ENCODE data around the gene TTC3. TPM values are rescaled to one million over a fixed set of nuclear protein-coding genes. Genes with fewer than 3 reads are reported as not detected.
A peak's percentile ranks its signal among the peaks of the same experiment; 100 is the strongest.
"Not testable (repeated sequence)": the region's sequence is repeated elsewhere in the genome, so short reads cannot be mapped to it uniquely, and the experiment has no call there.

The TTC3 gene
- total RNA-seq, 2 donors from 2014 or later: 104 to 105 TPM

DNA sequence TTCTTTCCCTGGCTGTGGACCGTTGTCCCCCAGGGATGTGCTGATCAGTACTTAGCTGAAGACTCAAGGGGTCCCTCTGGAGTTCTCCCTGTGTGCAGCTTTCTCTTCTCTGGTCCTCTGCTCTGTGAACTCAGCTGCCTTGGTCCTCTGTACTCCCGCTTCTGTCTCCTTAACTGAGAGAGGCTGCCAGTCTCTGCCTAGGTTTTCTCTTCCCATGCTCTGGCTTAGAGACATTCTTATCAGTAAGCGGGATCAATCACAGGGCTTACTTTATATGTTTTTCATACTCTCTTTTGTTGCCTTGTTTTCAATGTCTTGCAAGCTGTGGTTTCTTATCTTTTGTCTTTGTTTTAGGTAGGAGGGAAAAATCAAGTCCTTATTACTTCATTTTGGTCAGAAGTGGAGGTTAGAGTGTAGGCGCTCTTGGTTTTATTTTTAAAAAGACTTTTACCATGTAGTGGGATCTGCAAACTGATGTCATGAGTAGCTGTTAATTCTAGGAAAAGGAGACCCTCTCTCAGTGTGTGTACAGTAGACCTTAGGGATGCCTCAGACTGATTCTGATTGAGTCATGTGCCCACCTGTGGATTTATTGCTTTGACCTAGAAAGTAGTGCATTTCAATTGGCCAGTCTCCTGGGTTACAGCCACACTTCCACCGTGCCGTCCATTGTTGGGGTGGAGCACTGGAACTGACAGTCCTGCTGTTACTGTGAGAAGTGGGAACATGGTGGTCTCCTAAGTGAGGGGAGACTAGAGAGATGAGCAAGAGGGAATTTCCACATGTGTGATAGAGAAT is 46.6 kb downstream of the TTC3 start:
- Mint-ChIP-seq H3K27ac (peak overlapping the region; percentile 67), H3K36me3 (ENCODE audit: low read depth) (peaks cover 8% of the 10 kb centered on the region), H3K27me3 (no peaks in the 10 kb centered on the region), H3K4me1 (peaks cover 16% of the 10 kb centered on the region), H3K4me3 (no peak overlapping the region)
- DNase-seq (no peak), ATAC-seq (no peak)
- H3K9me3 ChIP-seq (ENCODE audit: control insufficient read depth, low read length, poor library complexity, severe bottlenecking): no peaks in the 10 kb centered on the region

DNA sequence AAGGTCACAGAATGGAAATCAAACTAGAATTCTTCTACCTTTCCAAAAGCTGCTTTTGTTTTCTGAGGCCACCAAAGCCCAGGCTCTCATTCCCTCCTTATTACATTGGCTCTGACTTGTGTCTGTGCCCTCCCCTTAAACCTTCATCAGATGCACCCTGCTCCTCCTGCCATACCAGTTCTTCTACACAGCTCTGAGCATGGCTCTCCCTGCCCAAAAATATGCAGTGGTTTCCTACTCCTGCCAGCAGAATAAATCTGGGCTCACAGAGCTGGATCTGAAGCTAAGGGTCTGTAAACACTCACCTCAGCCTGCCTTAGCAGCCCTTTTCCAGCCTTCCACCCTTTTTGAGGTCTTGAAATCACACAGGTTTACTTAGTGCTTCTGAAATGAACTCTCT is 55.0 kb downstream of the TTC3 start:
- ATAC-seq (no peak), DNase-seq (no peak)
- no peaks in the 10 kb centered on the region for H3K9me3 ChIP-seq (ENCODE audit: control insufficient read depth, low read length, poor library complexity, severe bottlenecking)
- H3K36me3 Mint-ChIP-seq (ENCODE audit: low read depth): peaks cover 9% of the 10 kb centered on the region
- H3K27me3 Mint-ChIP-seq: no peaks in the 10 kb centered on the region
- H3K4me1 Mint-ChIP-seq: peaks cover 2% of the 10 kb centered on the region
- H3K27ac Mint-ChIP-seq: no peak overlapping the region
- no peak overlapping the region for H3K4me3 Mint-ChIP-seq

DNA sequence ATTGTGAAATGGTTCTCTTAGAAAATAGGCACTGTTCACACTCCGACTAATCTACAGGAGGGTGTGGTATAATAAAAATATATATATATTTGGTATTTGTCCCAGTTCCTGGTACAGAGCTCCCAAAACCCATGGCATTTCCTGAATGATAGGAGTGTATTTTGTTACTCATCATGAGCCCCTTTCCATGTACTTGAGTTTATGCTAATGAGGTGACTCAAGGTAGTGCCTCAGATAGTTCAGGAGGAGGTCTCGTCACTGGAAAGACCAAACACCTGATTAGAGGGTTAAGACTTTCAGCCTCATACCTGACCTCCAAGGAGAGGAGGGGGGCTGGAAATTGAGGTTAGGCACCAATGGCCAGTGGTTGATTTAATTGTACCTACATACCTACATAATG is 57.9 kb downstream of the TTC3 start:
- H3K9me3 ChIP-seq (ENCODE audit: control insufficient read depth, low read length, poor library complexity, severe bottlenecking): no peaks in the 10 kb centered on the region
- Mint-ChIP-seq H3K4me3 (no peak overlapping the region), H3K4me1 (peaks cover 4% of the 10 kb centered on the region), H3K36me3 (ENCODE audit: low read depth) (peaks cover 9% of the 10 kb centered on the region), H3K27me3 (no peaks in the 10 kb centered on the region), H3K27ac (no peak overlapping the region)
- ATAC-seq (no peak), DNase-seq (no peak)

DNA sequence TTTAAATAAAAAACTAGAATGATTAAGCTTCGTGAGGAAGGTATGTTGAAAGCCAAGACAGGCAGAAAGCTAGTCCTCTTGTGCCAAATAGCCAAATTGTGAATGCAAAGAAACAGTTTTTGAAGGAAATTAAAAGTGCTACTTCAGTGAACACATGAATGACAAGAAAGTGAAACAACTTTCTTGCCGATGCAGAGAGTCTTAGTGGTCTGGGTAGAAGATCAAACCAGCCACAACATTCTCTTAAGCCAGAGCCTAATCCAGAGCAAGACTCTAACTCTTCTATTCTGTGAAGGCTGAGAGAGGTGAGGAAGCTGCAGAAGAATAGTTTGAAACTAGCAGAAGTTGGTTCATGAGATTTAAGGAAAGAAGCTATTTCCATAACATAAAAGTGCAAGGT is 63.2 kb downstream of the TTC3 start:
- no peak for DNase-seq
- peaks cover 9% of the 10 kb centered on the region for H3K36me3 Mint-ChIP-seq (ENCODE audit: low read depth)

DNA sequence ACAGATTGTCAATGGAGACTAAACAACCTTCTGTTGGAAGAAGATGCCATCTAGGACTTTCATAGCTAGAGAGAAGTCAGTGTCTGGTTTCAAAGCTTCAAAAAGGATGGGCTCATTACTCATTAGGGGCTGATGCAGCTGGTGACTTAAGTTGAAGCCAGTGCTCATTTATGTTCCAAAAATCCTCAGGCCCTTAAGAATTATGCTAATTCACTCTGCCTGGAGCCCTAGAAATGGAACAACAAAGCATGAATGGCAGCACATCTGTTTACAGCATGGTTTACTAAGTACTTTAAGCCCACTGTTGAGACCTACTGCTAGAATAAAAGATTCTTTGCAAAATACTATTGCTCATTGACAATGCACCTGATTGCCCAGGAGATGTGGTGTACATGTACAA is 63.7 kb downstream of the TTC3 start:
- no peak for ATAC-seq
- H3K4me1 Mint-ChIP-seq: peaks cover 5% of the 10 kb centered on the region
- no peaks in the 10 kb centered on the region for H3K27me3 Mint-ChIP-seq
- H3K36me3 Mint-ChIP-seq (ENCODE audit: low read depth): peaks cover 7% of the 10 kb centered on the region
- no peak overlapping the region for H3K4me3 Mint-ChIP-seq
- no peaks in the 10 kb centered on the region for H3K9me3 ChIP-seq (ENCODE audit: control insufficient read depth, low read length, poor library complexity, severe bottlenecking)
- DNase-seq: no peak
- no peak overlapping the region for H3K27ac Mint-ChIP-seq

More for the DNA sequence above, 63.2 kb downstream of the TTC3 start:
- Mint-ChIP-seq H3K4me1 (peaks cover 5% of the 10 kb centered on the region), H3K27ac (no peak overlapping the region), H3K4me3 (no peak overlapping the region), H3K27me3 (no peaks in the 10 kb centered on the region)
- no peak for ATAC-seq
- H3K9me3 ChIP-seq (ENCODE audit: control insufficient read depth, low read length, poor library complexity, severe bottlenecking): no peaks in the 10 kb centered on the region

DNA sequence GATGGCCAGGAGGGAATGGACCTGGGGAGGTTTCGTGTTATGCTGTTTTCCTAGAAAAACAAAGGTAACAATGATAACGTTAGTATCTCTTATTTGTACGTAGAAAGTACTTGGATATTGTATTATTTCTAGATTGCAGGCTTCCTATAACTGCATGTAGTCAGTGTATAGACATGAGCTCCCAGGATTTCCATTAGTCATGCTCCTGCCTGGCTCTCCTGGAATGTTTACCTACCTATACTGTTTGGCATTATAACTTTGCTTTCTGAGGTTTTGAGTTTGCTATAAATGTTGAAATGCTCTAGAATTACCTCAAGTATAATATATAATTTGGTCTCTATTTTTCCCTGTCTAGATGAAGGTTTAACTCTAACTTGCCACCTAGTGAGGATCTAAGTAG is 66.1 kb downstream of the TTC3 start:
- H3K36me3 Mint-ChIP-seq (ENCODE audit: low read depth): peaks cover 10% of the 10 kb centered on the region
- peaks cover 5% of the 10 kb centered on the region for H3K4me1 Mint-ChIP-seq
- H3K4me3 Mint-ChIP-seq: no peak overlapping the region
- no peak overlapping the region for H3K27ac Mint-ChIP-seq
- ATAC-seq (no peak), DNase-seq (no peak)
- no peaks in the 10 kb centered on the region for H3K9me3 ChIP-seq (ENCODE audit: control insufficient read depth, low read length, poor library complexity, severe bottlenecking)
- H3K27me3 Mint-ChIP-seq: no peaks in the 10 kb centered on the region

DNA sequence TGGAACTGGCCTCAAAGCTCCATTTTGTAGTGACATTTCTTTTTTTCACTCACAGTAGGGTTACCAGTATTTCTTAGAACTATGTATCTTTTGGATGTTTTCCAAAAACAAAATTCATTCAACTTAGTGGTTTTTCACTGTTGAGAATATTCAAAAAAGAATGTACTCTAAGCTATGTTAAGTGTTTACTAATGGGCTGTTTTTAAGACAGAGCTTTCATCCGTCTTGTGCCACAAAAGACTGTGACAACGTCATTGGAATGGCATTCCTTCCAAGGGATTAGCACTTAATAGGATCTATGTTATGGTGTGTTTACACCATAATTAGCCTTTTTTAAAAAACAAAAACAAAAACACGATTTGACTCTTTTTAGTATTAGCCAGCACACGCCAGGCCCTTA is 66.8 kb downstream of the TTC3 start:
- H3K36me3 Mint-ChIP-seq (ENCODE audit: low read depth): peaks cover 10% of the 10 kb centered on the region
- DNase-seq (no peak), ATAC-seq (no peak)
- H3K27me3 Mint-ChIP-seq: no peaks in the 10 kb centered on the region
- no peak overlapping the region for H3K4me3 Mint-ChIP-seq
- H3K4me1 Mint-ChIP-seq: peaks cover 5% of the 10 kb centered on the region
- no peaks in the 10 kb centered on the region for H3K9me3 ChIP-seq (ENCODE audit: control insufficient read depth, low read length, poor library complexity, severe bottlenecking)
- H3K27ac Mint-ChIP-seq: no peak overlapping the region

DNA sequence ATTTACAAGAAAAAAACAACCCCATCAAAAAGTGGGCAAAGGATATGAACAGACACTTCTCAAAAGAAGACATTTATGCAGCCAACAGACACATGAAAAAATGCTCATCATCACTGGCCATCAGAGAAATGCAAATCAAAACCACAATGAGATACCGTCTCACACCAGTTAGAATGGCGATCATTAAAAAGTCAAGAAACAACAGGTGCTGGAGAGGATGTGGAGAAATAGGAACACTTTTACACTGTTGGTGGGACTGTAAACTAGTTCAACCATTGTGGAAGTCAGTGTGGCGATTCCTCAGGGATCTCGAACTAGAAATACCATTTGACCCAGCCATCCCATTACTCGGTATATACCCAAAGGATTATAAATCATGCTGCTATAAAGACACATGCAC is 70.3 kb downstream of the TTC3 start:
- not testable (repeated sequence) for DNase-seq; H3K27me3 Mint-ChIP-seq; ATAC-seq; H3K9me3 ChIP-seq (ENCODE audit: control insufficient read depth, low read length, poor library complexity, severe bottlenecking); H3K4me1 Mint-ChIP-seq; H3K4me3 Mint-ChIP-seq; H3K27ac Mint-ChIP-seq; H3K36me3 Mint-ChIP-seq (ENCODE audit: low read depth)

DNA sequence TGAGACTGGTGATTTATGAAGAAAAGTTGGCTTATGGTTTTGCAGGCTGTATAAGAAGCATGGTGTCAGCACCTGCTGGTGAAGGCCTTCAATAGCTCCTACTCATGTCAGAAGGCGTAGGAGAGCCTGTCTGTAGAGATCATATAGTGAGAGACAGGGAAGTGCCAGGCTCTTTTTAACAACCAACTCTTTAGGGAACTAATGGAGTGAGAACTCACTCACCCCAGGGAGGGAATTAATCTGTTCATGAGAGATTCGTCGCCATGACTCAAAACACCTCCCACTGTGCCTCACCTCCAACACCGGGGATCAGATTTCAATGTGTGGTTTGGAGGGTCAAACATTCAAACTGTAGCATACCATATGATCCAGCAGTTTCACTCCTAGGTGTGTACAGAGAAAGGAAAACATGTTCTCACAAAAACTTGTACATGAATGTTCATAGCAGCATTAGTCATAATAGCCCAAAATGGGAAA is 72.6 kb downstream of the TTC3 start:
- peaks cover 3% of the 10 kb centered on the region for H3K4me1 Mint-ChIP-seq
- peaks cover 9% of the 10 kb centered on the region for H3K36me3 Mint-ChIP-seq (ENCODE audit: low read depth)
- DNase-seq: no peak
- no peak overlapping the region for H3K4me3 Mint-ChIP-seq
- H3K27ac Mint-ChIP-seq: peak overlapping the region; percentile 9
- H3K9me3 ChIP-seq (ENCODE audit: control insufficient read depth, low read length, poor library complexity, severe bottlenecking): no peaks in the 10 kb centered on the region
- no peaks in the 10 kb centered on the region for H3K27me3 Mint-ChIP-seq
- ATAC-seq: no peak

DNA sequence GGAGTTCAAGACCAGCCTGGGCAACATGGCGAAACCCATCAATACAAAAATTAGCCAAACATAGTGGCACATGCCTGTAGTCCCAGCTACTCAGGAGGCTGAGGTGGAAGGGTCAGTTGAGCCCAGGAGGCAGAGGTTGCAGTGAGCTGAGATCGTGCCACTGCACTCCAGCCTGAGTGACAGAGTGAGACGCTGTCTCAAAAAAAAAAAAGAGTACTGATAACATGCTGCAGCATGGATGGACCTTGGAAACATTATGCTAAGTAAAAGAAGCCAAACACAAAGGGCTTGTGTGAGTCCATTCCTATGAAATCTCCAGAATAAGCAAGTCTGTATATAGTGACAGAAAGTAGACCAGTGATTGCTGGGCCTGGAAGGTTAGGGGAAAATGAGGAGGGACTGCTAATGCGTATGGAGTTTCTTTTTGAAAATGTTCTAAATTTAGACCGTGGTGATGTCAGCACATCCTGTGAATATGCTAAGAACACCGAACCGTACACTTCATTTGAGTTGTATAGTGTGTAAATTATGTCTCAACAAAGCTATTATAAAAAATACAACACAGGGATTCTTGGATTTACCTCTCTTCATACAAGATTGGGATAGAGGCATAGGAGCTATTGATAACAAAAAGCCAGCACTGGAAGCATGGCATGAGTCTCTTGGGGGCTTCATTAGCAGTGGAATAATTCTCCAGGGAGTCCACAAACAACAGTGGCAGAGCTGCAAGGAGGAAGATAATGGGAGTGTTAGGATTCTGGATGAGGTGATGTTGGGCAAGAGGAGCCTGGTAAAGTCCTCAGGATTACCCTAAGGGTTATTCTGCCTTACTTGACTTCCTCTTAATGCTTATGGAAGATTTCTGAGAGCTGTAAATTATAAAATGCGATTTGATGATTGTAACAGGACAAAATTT is 73.5 kb downstream of the TTC3 start:
- no peak overlapping the region for H3K4me3 Mint-ChIP-seq
- no peaks in the 10 kb centered on the region for H3K9me3 ChIP-seq (ENCODE audit: control insufficient read depth, low read length, poor library complexity, severe bottlenecking)
- DNase-seq (no peak), ATAC-seq (no peak)
- H3K4me1 Mint-ChIP-seq: peaks cover 3% of the 10 kb centered on the region
- no peaks in the 10 kb centered on the region for H3K27me3 Mint-ChIP-seq
- H3K27ac Mint-ChIP-seq: peak overlapping the region; percentile 21
- peaks cover 9% of the 10 kb centered on the region for H3K36me3 Mint-ChIP-seq (ENCODE audit: low read depth)

DNA sequence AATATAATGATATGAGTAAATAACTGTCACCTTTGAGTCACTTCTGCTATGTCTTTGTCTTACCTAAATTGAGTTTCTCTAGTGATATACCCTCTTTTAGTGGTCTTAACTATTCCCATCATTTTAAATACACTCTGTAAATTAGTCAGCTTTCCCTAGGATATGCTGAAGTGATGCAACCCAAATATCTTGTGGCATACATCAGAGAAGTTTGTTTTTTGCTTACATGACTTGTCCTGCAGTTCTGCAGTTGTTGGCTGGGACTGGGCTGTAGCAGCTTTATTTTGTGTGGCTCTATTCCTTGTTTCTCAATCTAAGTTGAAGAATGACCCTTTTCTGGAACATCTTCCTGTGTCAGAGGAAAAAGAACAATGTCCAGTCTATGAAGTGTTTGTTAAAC is 76.4 kb downstream of the TTC3 start:
- peaks cover 7% of the 10 kb centered on the region for H3K36me3 Mint-ChIP-seq (ENCODE audit: low read depth)
- no peak for DNase-seq
- H3K9me3 ChIP-seq (ENCODE audit: control insufficient read depth, low read length, poor library complexity, severe bottlenecking): no peaks in the 10 kb centered on the region
- H3K4me1 Mint-ChIP-seq: peaks cover 3% of the 10 kb centered on the region
- H3K27me3 Mint-ChIP-seq: no peaks in the 10 kb centered on the region
- H3K4me3 Mint-ChIP-seq: no peak overlapping the region
- ATAC-seq: no peak
- no peak overlapping the region for H3K27ac Mint-ChIP-seq

DNA sequence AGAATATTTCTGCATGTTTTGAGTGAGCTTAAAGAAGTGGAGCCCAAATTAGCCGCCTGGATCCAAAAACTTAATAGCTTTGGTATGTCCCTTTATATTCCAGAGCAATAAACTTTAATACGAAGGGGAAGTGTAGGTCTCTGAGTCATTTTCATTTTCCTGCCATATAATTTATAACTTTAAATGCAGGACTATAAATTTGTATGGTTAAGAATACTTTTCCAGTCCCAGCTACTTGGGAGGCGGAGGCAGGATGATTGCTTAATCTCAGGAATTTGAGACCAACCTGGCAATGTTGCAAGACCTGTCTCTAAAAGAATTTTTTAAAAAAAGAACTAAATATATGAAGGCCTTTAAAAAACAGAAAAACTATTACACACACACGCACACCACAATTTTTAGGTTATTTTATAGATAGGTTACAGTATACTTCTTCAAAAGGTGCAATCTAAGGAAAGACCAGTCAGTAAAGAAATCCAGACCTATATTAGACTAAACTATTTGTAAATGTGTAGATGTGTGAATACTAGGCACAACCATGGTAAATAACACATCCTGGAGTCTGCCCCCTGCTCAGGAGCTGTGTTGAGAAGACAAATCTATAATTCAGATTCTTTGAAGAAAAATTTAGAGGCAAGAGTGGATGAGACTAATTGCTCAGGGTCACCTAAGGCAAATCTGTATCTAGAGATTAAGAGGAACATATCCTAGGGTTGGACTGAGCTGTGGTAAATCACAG is 80.3 kb downstream of the TTC3 start:
- no peak for DNase-seq
- no peak for ATAC-seq
- peaks cover 2% of the 10 kb centered on the region for H3K4me1 Mint-ChIP-seq
- H3K36me3 Mint-ChIP-seq (ENCODE audit: low read depth): peaks cover 8% of the 10 kb centered on the region
- no peak overlapping the region for H3K4me3 Mint-ChIP-seq
- H3K9me3 ChIP-seq (ENCODE audit: control insufficient read depth, low read length, poor library complexity, severe bottlenecking): no peaks in the 10 kb centered on the region
- H3K27ac Mint-ChIP-seq: no peak overlapping the region
- H3K27me3 Mint-ChIP-seq: no peaks in the 10 kb centered on the region

DNA sequence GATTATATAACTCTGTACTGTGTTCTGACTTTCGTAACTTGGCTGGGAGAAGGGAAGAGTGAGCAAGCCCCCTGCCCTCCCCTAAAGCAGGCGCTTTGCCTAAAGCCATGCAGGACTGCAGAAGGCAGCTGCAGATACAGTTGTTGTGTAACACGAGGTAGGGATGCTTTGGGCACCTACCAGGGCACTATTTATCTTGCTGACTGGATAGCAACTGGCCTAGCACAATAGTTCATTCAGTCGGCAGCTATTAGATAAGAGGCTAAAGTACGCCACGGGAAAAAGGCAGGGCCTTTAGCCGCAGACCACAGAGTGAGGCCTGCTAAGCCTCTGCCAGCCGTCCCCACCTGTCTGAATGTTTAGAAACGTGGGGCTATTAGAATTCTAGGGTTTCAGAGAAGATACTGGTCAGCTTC is 80.9 kb downstream of the TTC3 start:
- no peaks in the 10 kb centered on the region for H3K9me3 ChIP-seq (ENCODE audit: control insufficient read depth, low read length, poor library complexity, severe bottlenecking)
- H3K27me3 Mint-ChIP-seq: no peaks in the 10 kb centered on the region
- peaks cover 11% of the 10 kb centered on the region for H3K36me3 Mint-ChIP-seq (ENCODE audit: low read depth)
- ATAC-seq (no peak), DNase-seq (no peak)
- no peak overlapping the region for H3K4me3 Mint-ChIP-seq
- no peak overlapping the region for H3K27ac Mint-ChIP-seq
- H3K4me1 Mint-ChIP-seq: peaks cover 2% of the 10 kb centered on the region

Data from T-helper 17 cell (primary cell).